Keratinocyte (primary cell): ENCODE measurements around the gene DHTKD1. TPM values are rescaled to one million over a fixed set of nuclear protein-coding genes. Genes with fewer than 3 reads are reported as not detected.

Experiments used
- DNase-seq: peaks from one replicate; pipeline ENCODE4 v3.0.0-alpha.2; 2011; ENCODE audit warnings: low read depth, missing footprints, low spot score
- FAIRE-seq: peaks from 2 replicates; lab custom pipeline; 2011; peaks lifted over from hg19 to GRCh38; lab: Jason Lieb, UNC
- H2AFZ ChIP-seq: 2 replicates; pipeline ENCODE4 v1.6.0; 2012; ENCODE audit warnings: low read length, control low read depth, inconsistent platforms; ENCODE audit not compliant: control insufficient read depth
- H3K27ac ChIP-seq: 2 replicates; pipeline ENCODE4 v1.5.1; 2011; ENCODE audit warnings: low read length; ENCODE audit not compliant: control insufficient read depth, insufficient read depth
- H3K27me3 ChIP-seq: 3 replicates; pipeline ENCODE4 v1.6.0; 2011; ENCODE audit warnings: low read length; ENCODE audit not compliant: control insufficient read depth, insufficient read depth; ENCODE audit errors: extremely low read depth
- H3K36me3 ChIP-seq, 2 experiments: 2 replicates in 1 of 2; 3 replicates in 1 of 2; pipeline ENCODE4 v1.5.1; 2011; ENCODE audit warnings: low read length in 2 of 2, mild to moderate bottlenecking in 1 of 2; ENCODE audit not compliant: control insufficient read depth in 2 of 2, insufficient read depth in 2 of 2; ENCODE audit errors: extremely low read depth in 1 of 2
- H3K4me1 ChIP-seq: 3 replicates; pipeline ENCODE4 v1.5.1; 2011; ENCODE audit warnings: low read length; ENCODE audit not compliant: control insufficient read depth, insufficient read depth; ENCODE audit errors: extremely low read depth
- H3K4me2 ChIP-seq: 3 replicates; pipeline ENCODE4 v1.6.0; 2011; ENCODE audit warnings: low read depth, low read length; ENCODE audit not compliant: control insufficient read depth, insufficient read depth; ENCODE audit errors: extremely low read depth
- H3K4me3 ChIP-seq, 3 experiments: fragments of 200-600 bp in 1 of 3; sonication (generic) in 1 of 3; 2 replicates in 2 of 3; 3 replicates in 1 of 3; pipeline ENCODE4 v1.5.1; 2011 to 2016; ENCODE audit warnings: low read length in 3 of 3, mild to moderate bottlenecking in 3 of 3, control low read depth in 2 of 3, inconsistent platforms in 1 of 3, low read depth in 1 of 3, mixed read lengths in 1 of 3, mixed run types in 1 of 3, moderate library complexity in 1 of 3; ENCODE audit not compliant: control insufficient read depth in 2 of 3, insufficient read depth in 2 of 3; ENCODE audit errors: extremely low read depth in 1 of 3
- H3K79me2 ChIP-seq: 2 replicates; pipeline ENCODE4 v1.6.0; 2012; ENCODE audit warnings: low read length; ENCODE audit not compliant: control insufficient read depth, insufficient read depth
- H3K9ac ChIP-seq: 3 replicates; pipeline ENCODE4 v1.6.0; 2011; ENCODE audit warnings: low read length; ENCODE audit not compliant: control insufficient read depth, insufficient read depth; ENCODE audit errors: extremely low read depth
- H3K9me1 ChIP-seq: 3 replicates; pipeline ENCODE4 v1.6.0; 2011; ENCODE audit warnings: low read length; ENCODE audit not compliant: control insufficient read depth, insufficient read depth; ENCODE audit errors: extremely low read depth
- H3K9me3 ChIP-seq: 2 replicates; pipeline ENCODE4 v1.5.1; 2012; ENCODE audit warnings: low read depth, low read length; ENCODE audit not compliant: control insufficient read depth
- H4K20me1 ChIP-seq: 3 replicates; pipeline ENCODE4 v1.6.0; 2011; ENCODE audit warnings: low read length; ENCODE audit not compliant: control insufficient read depth, insufficient read depth; ENCODE audit errors: extremely low read depth
- EZH2 ChIP-seq: IDR thresholded peaks from one replicate; pipeline ENCODE4 v1.6.1; 2012; ENCODE audit warnings: inconsistent platforms, mild to moderate bottlenecking, low read length, moderate library complexity
- dilution Hi-C: fragments of 300-500 bp; cut with MboI; formaldehyde crosslinking; loops from one replicate; pipeline ENCODE4 v1.7.0; 2020; ENCODE audit warnings: low sequenced_read_pairs; ENCODE audit not compliant: extremely low pct_ligation_motif_present
- polyA plus RNA-seq, 5 experiments: library from polyadenylated mRNA; depleted of rRNA in 3 of 5; stranded (reverse) in 3 of 5; stranded (forward) in 1 of 5; unstranded in 1 of 5; fragments of >200 nt; gene quantifications; 1 replicate in 1 of 5; 2 replicates in 3 of 5; 3 replicates in 1 of 5; pipeline versions ENCODE4 v1.2.1 to v1.2.3, GENCODE V29; 2011 to 2012; ENCODE audit warnings: missing spikeins in 2 of 5, low read depth in 1 of 5, low replicate concordance in 1 of 5
- TF ChIP-seq, protein P1 (sequence below), 3 experiments: IDR thresholded peaks in 1 of 3; conservative IDR thresholded peaks in 1 of 3; optimal IDR thresholded peaks in 1 of 3; 2 replicates in 2 of 3; 3 replicates in 1 of 3; pipeline versions ENCODE3 to v1.5.1; 2011; ENCODE audit warnings: low read length in 3 of 3, mild to moderate bottlenecking in 3 of 3, moderate library complexity in 2 of 3, control low read depth in 1 of 3, inconsistent platforms in 1 of 3; ENCODE audit not compliant: insufficient read depth in 2 of 3; ENCODE audit errors: extremely low read depth in 1 of 3

Gene DHTKD1
- polyA plus RNA-seq, 1 donor (not counting 4 experiments of a cell fraction or from before 2014, with no cell fraction given) = 12.8 TPM

DNA sequence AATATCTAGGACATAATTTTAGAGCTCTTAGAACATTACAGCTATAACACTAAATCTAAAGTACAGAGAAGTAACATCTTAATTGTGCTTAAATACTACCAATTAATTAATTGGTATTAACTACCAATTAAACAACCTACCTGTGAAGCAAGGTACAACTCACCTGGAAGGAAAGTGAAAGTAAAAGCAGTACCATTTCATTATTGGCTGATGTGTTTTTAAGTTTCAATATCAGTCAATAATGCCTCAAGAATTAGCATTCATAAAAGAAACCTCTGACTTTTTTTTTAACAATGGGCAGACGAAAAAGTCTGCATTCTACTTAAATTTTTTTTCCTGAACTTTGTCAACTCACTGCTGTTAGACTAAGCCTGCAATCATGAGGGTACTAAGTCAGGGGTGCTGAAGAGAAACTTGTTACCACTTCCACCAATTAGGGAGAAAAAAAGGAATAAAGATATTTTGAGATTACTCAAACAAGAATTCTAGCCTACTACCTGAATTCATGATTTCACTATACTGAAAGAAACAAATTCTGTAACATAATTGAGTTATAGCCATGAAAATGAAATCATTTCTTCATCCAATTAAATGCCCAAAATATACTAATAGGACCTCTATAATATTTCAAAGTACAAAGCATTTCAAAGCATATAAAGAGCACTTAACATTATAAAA is 46.0 kb upstream of the DHTKD1 start:
- peaks cover 66% of the 10 kb centered on the region for H3K79me2 ChIP-seq
- peaks cover 7 to 9% of the 10 kb centered on the region in 2 experiments for H3K36me3 ChIP-seq
- dilution Hi-C loops = no loop called here

DNA sequence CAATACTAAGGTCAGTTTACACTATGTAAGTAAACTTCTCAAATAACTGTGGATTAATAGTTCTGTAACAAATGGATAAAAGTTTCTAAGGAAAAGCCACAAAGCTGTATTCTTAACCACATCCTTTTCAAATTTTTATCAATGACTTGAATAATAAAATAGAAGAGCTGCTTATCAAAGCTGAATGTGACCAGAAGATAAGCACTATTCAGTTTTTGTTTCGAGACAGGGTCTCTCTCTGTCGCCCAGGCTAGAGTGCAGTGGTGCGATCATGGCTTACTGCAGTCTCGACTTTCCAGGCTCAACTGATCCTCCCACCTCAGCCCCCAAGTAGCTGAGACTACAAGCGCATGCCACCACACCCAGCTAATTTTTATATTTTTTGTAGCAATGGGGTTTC is 43.2 kb upstream of the DHTKD1 start:
- H3K36me3 ChIP-seq = peaks cover 13 to 14% of the 10 kb centered on the region in 2 experiments
- no peak overlapping the region for H3K4me2 ChIP-seq
- no peaks in the 10 kb centered on the region for H3K9me1 ChIP-seq
- H3K9me3 ChIP-seq = no peaks in the 10 kb centered on the region
- no peaks in the 10 kb centered on the region for H4K20me1 ChIP-seq
- FAIRE-seq = no peak
- no peak for DNase-seq
- no peak overlapping the region for H3K27ac ChIP-seq
- TF ChIP-seq, protein P1, sequence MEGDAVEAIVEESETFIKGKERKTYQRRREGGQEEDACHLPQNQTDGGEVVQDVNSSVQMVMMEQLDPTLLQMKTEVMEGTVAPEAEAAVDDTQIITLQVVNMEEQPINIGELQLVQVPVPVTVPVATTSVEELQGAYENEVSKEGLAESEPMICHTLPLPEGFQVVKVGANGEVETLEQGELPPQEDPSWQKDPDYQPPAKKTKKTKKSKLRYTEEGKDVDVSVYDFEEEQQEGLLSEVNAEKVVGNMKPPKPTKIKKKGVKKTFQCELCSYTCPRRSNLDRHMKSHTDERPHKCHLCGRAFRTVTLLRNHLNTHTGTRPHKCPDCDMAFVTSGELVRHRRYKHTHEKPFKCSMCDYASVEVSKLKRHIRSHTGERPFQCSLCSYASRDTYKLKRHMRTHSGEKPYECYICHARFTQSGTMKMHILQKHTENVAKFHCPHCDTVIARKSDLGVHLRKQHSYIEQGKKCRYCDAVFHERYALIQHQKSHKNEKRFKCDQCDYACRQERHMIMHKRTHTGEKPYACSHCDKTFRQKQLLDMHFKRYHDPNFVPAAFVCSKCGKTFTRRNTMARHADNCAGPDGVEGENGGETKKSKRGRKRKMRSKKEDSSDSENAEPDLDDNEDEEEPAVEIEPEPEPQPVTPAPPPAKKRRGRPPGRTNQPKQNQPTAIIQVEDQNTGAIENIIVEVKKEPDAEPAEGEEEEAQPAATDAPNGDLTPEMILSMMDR (optimal IDR thresholded peaks at IDR 0.05 in 1 of 3, IDR thresholded peaks at IDR 0.05 in 1 of 3, conservative IDR thresholded peaks at IDR 0.05 in 1 of 3; ENCODE audit: extremely low read depth in 1 of 3, insufficient read depth in 2 of 3, low read length in 3 of 3) = no peak
- no peak for TF ChIP-seq EZH2
- no peak overlapping the region for H3K9ac ChIP-seq
- no peaks in the 10 kb centered on the region for H3K27me3 ChIP-seq
- no peak overlapping the region for H2AFZ ChIP-seq
- no peak overlapping the region for H3K4me3 ChIP-seq
- dilution Hi-C loops = no loop called here
- H3K4me1 ChIP-seq = peaks cover 3% of the 10 kb centered on the region
- peaks cover 72% of the 10 kb centered on the region for H3K79me2 ChIP-seq

More for the DNA sequence above, 46.0 kb upstream of the DHTKD1 start:
- Histone ChIP-seq H2AFZ (no peak overlapping the region), H4K20me1 (no peaks in the 10 kb centered on the region), H3K4me2 (peak overlapping the region; percentile 41), H3K4me3 (peak overlapping the region in 1 of 3 experiments; percentile 13), H3K27me3 (no peaks in the 10 kb centered on the region), H3K27ac (no peak overlapping the region), H3K9me1 (no peaks in the 10 kb centered on the region), H3K4me1 (peaks cover 3% of the 10 kb centered on the region), H3K9me3 (no peaks in the 10 kb centered on the region), H3K9ac (no peak overlapping the region)
- FAIRE-seq (no peak), DNase-seq (no peak)
- no peak for TF ChIP-seq EZH2
- TF ChIP-seq, protein P1 (optimal IDR thresholded peaks at IDR 0.05 in 1 of 3, IDR thresholded peaks at IDR 0.05 in 1 of 3, conservative IDR thresholded peaks at IDR 0.05 in 1 of 3; ENCODE audit: extremely low read depth in 1 of 3, insufficient read depth in 2 of 3, low read length in 3 of 3) = no peak
